DOHH2 (cell line): ENCODE results near the gene KCTD1.

ENCODE experiments used
- CTCF ChIP-seq: fragments of 200-600 bp; sonication (generic); IDR thresholded peaks from one replicate; pipeline ENCODE4 v1.5.1; 2014; ENCODE audit warnings: antibody characterized with exemption, mild to moderate bottlenecking, low read depth, low read length; ENCODE audit not compliant: poor library complexity, severe bottlenecking
- EZH2phosphoT487 ChIP-seq: fragments of 200-600 bp; sonication (generic); IDR thresholded peaks from 2 replicates; pipeline ENCODE4 v1.6.1; 2017; ENCODE audit warnings: borderline replicate concordance, mild to moderate bottlenecking, antibody characterized with exemption, low read length, moderate library complexity, mixed read lengths

GRCh38 chr18:26477828-26478466, 70.4 kb downstream of the KCTD1 start:
- TF ChIP-seq CTCF, result no peak
- TF ChIP-seq EZH2phosphoT487, result no peak
